ENCODE results near the gene OXER1. TPM values are rescaled to one million over a fixed set of nuclear protein-coding genes. Genes with fewer than 3 reads are reported as not detected.

The OXER1 gene
- total RNA-seq (1 to 10 TPM in 1 of 9 donors, under 1 TPM in 6, not detected in 2; 0.28 to 2.2 (median 0.48) TPM), polyA plus RNA-seq (under 1 TPM; 0.22 to 0.53 TPM)
- long read RNA-seq, donor 1, partial matches to known transcripts, result 0 of 1 reads
- long read RNA-seq, donor 1, other reads (novel, unspliced or antisense), result 0 of 1 reads
- long read RNA-seq, donor 2, result 0 reads
- long read RNA-seq, donor 3, result 0 reads

- ATAC-seq, result peak in 1 of 4 donors; percentile 9
- H3K4me3 ChIP-seq, result no peak within 1 kb of the TSS
- H3K36me3 ChIP-seq, result no peaks in the 10 kb centered on the region
- TF ChIP-seq CTCF (IDR thresholded peaks at IDR 0.05) (no peak), POLR2A (IDR thresholded peaks at IDR 0.05) (no peak)
- H3K4me1 ChIP-seq, result no peaks in the 10 kb centered on the region
- 63 to 72% (median 67%) methylated on average over 4 to 5 of the region's 5 CpGs for whole genome bisulfite sequencing, 4 donors
- intact Hi-C loops (cut with DNase I), result no loop called here
- no peaks in the 10 kb centered on the region for H3K27me3 ChIP-seq
- H3K9me3 ChIP-seq, result no peaks in the 10 kb centered on the region
- no peak within 1 kb of the TSS for H3K27ac ChIP-seq
- no peak for DNase-seq
Measured at GRCh38 chr2:42764096-42764495, at the start of gene OXER1. OXER1 (minus strand) TSS chr2:42764135; CDS start chr2:42764062, 73 bp downstream.

DNA sequence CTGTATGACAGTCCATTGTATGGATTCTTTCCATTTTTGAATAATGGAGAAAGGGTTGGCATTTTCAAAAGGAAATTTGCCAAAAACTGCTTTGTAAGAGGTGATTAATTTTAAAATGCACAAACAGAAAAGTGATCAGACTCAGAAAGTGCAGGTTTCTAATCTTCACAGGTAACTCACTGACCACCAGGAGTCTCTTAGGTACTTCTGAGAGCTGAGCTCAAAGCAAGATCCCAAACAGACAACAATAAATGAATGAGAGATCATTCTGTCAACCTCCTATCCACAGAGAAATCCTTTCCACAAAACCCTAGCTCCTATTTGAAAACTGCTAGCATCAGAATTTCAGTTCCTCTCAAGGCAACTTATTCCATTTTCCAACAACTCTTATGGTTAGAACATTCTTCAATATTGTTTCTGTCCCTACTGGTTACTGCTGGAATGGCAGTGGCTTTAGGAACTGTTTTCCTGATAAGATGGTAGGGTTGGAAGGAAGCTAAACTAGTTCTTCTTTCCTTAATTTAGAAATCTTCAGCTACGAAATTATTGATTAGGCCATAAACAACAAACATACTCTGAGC, 49.1 kb upstream of the OXER1 start:
- H3K36me3 ChIP-seq, result no peaks in the 10 kb centered on the region
- ATAC-seq, result no peak
- no peak overlapping the region for H3K4me3 ChIP-seq
- H3K9me3 ChIP-seq, result peaks cover 0 to 5% (median 0%) of the 10 kb centered on the region in 12 donors
- TF ChIP-seq CTCF (IDR thresholded peaks at IDR 0.05), result peak; percentile 26 to 62 (median 44)
- TF ChIP-seq POLR2A (IDR thresholded peaks at IDR 0.05), result no peak
- WGBS, 4 donors, result 0 to 75% (median 52%) methylated on average over 1 of the region's 1 CpG
- peaks cover 0 to 27% (median 12%) of the 10 kb centered on the region in 12 donors for H3K4me1 ChIP-seq
- intact Hi-C loops (cut with DNase I), result no loop called here
- no peaks in the 10 kb centered on the region for H3K27me3 ChIP-seq
- no peak overlapping the region for H3K27ac ChIP-seq
- no peak for DNase-seq

DNA sequence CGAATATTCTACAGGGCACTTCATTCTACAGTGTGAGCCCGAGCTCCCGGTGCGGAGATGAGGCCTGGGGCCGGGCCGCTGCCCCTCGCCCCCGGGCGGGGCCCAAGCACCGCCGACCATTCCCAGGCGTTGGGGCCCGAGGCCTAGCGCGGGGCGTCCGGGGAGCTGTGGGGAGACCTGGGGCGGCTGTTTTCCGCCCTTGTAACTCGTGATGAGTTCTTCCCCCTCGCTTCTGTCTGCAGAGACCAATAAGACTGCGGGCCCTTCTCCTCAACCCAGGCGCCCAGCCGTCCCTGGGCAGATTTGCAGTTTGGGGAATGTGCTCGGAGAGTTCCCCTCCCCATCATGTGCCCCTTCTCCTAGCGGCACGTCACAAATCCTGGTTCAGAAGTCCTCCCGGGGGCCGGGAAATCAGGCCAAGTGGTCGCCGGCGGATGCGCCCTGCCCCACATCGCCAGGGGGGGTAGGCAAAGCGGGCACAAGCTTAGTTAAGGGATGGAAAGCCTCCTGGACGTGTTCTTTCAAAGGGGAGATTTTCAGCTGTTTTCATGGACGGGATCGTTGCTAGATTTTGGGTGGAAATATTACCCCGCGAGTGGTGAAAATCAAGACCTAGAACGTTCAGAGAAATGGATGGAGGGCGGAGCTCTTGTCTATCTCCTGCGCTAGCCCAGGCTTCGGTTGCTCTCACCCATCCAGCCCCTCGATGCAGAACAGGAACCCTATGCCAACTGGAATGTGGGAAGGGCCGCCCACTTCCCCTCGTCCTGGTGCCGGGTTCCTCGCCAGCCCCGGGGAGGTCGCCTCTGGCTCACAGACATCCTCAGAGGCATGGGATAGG, 47.3 kb upstream of the OXER1 start:
- ATAC-seq (peak in 3 of 4 donors; percentile 1 to 37 (median 15)), DNase-seq (peak; percentile 53 to 77 (median 65))
- Histone ChIP-seq H3K27me3 (no peaks in the 10 kb centered on the region), H3K36me3 (no peaks in the 10 kb centered on the region), H3K27ac (peak overlapping the region; percentile 97 to 100 (median 99)), H3K9me3 (peaks cover 0 to 5% (median 0%) of the 10 kb centered on the region in 12 donors), H3K4me3 (peak overlapping the region; percentile 41 to 84 (median 66)), H3K4me1 (peaks cover 0 to 27% (median 12%) of the 10 kb centered on the region in 12 donors)
- no peak for TF ChIP-seq POLR2A (IDR thresholded peaks at IDR 0.05)
- peak in 1 of 12 donors; percentile 11 for TF ChIP-seq CTCF (IDR thresholded peaks at IDR 0.05)
- intact Hi-C loops (cut with DNase I), result no loop called here
- 1 to 6% (median 2%) methylated on average over 34 to 51 of the region's 51 CpGs for WGBS, 4 donors
